Ureter (tissue), 1 donor: Measurements from ENCODE around the gene BRI3. TPM values are rescaled to one million over a fixed set of nuclear protein-coding genes. Genes with fewer than 3 reads are reported as not detected.

Experiments
- DNase-seq: peaks from one replicate; pipeline ENCODE4 v3.0.0-alpha.2; 2020; ENCODE audit warnings: low spot score
- total RNA-seq: library from RNA; stranded (reverse); gene quantifications from one replicate; pipeline ENCODE4 v1.2.4, GENCODE V29; 2023
- donor health status: DM: yes; HTN: yes; CAD: no.

BRI3 gene
- total RNA-seq, 1 donor from 2014 or later, result 141 TPM

- no peak for DNase-seq
Measured at GRCh38 chr7:98252425-98253054, 28.9 kb upstream of the BRI3 start.

GRCh38 chr7:98254516-98254915 is 27.0 kb upstream of the BRI3 start:
- no peak for DNase-seq

- no peak for DNase-seq
Measured at GRCh38 chr7:98254951-98255610, 26.4 kb upstream of the BRI3 start.

GRCh38 chr7:98256431-98256830 is 25.1 kb upstream of the BRI3 start:
- no peak for DNase-seq

- DNase-seq, result no peak
Measured at GRCh38 chr7:98257701-98258100, 23.8 kb upstream of the BRI3 start.

- no peak for DNase-seq
Measured at GRCh38 chr7:98265841-98266271, 15.6 kb upstream of the BRI3 start.

GRCh38 chr7:98266840-98267239 is 14.6 kb upstream of the BRI3 start:
- no peak for DNase-seq

- no peak for DNase-seq
Measured at GRCh38 chr7:98267303-98267702, 14.2 kb upstream of the BRI3 start.

- no peak for DNase-seq
Measured at GRCh38 chr7:98276241-98276761, 5.2 kb upstream of the BRI3 start.

GRCh38 chr7:98278408-98278807 is 3.1 kb upstream of the BRI3 start:
- DNase-seq, result no peak

GRCh38 chr7:98278936-98279335 is 2.5 kb upstream of the BRI3 start:
- DNase-seq, result no peak

GRCh38 chr7:98280296-98280695 is 1.2 kb upstream of the BRI3 start:
- DNase-seq, result no peak

GRCh38 chr7:98281757-98282606 is 496 bp downstream of the BRI3 start:
- DNase-seq, result peak; percentile 66

GRCh38 chr7:98282703-98283102 is 1.2 kb downstream of the BRI3 start:
- DNase-seq, result no peak

GRCh38 chr7:98283127-98283886 is 1.8 kb downstream of the BRI3 start:
- peak; percentile 65 for DNase-seq

GRCh38 chr7:98283887-98284222 is 2.4 kb downstream of the BRI3 start:
- no peak for DNase-seq

- DNase-seq, result peak; percentile 81
Measured at GRCh38 chr7:98284335-98285036, 3.0 kb downstream of the BRI3 start.

- DNase-seq, result no peak
Measured at GRCh38 chr7:98285157-98286092, 3.9 kb downstream of the BRI3 start.

GRCh38 chr7:98286093-98286539 is 4.6 kb downstream of the BRI3 start:
- DNase-seq, result peak; percentile 82
